ENCODE results near the gene ZNF667. TPM values are rescaled to one million over a fixed set of nuclear protein-coding genes. Genes with fewer than 3 reads are reported as not detected.

ZNF667 gene
- total RNA-seq, result 3.8 and 14.7 TPM in 2 replicates

GRCh38 chr19:56476651-56477428 is at the start of gene ZNF667:
ZNF667 (minus strand) TSS chr19:56477345; CDS start chr19:56462370, 14,975 bp downstream.

GRCh38 chr19:56507446-56508289 is 30.5 kb upstream of the ZNF667 start, which contains the start of gene ZNF471:
ZNF471 (plus strand) TSS chr19:56507855; CDS start chr19:56511572, 3,717 bp downstream.

GRCh38 chr19:56403764-56404704 is 73.1 kb downstream of the ZNF667 start, which contains the start of gene ZNF583:
ZNF583 (plus strand) TSS chr19:56404332; CDS start chr19:56407115, 2,783 bp downstream.

GRCh38 chr19:56393119-56394012 is 83.8 kb downstream of the ZNF667 start, which contains the start of gene ZNF582:
ZNF582 (minus strand) TSS chr19:56393534; CDS start chr19:56391752, 1,782 bp downstream.

Other genes with a start within 250 kb of the ZNF667 start
- gene EDDM13, start 204.6 kb downstream of the ZNF667 start, total RNA-seq, result 0.19 TPM in 1 of 2 replicates, not detected in the other
- 3.1 and 9.6 TPM in 2 replicates for gene ZSCAN5A, start 162.5 kb downstream of the ZNF667 start, total RNA-seq
- gene ZNF582, start 83.8 kb downstream of the ZNF667 start, total RNA-seq, result 3.3 and 4.5 TPM in 2 replicates
- 5.4 and 5.6 TPM in 2 replicates for gene ZNF583, start 73.0 kb downstream of the ZNF667 start, total RNA-seq
- 2.1 and 4.8 TPM in 2 replicates for gene ZNF471, start 30.5 kb upstream of the ZNF667 start, total RNA-seq
- gene ZFP28, start 61.6 kb upstream of the ZNF667 start, total RNA-seq, result 8.6 and 12.1 TPM in 2 replicates
- 6.3 and 20.3 TPM in 2 replicates for gene ZNF470, start 90.1 kb upstream of the ZNF667 start, total RNA-seq
- gene ZNF71, start 118.0 kb upstream of the ZNF667 start, total RNA-seq, result 4.8 and 6.5 TPM in 2 replicates
- gene SMIM17, start 165.8 kb upstream of the ZNF667 start, total RNA-seq, result 0.28 TPM in 1 of 2 replicates, not detected in the other
- 0.38 and 1.7 TPM in 2 replicates for gene ZNF835, start 194.4 kb upstream of the ZNF667 start, total RNA-seq